PC-3 (cell line): ENCODE measurements around the gene NOL4. TPM values are rescaled to one million over a fixed set of nuclear protein-coding genes. Genes with fewer than 3 reads are reported as not detected.

ENCODE experiments used
- ATAC-seq: fragments of 200-7000 bp; cut with Tn5 transposase; 2 replicates; pipeline ENCODE4 v1.9.1; 2020; ENCODE audit warnings: mild to moderate bottlenecking, moderate library complexity
- BruUV-seq: library from RNA; stranded (reverse); fragments of 400-500 nt; replicated peaks from 2 replicates; lab custom pipeline; 2021; lab: Mats Ljungman, UMichigan
- CTCF ChIA-PET: fragments of 300-600 bp; sonication (Branson Sonifier 250); formaldehyde crosslinking; loops from one replicate; lab custom pipeline; 2022; ENCODE audit warnings: antibody characterized with exemption; lab: Charles Lee
- POLR2A ChIA-PET: fragments of 300-600 bp; sonication (Branson Sonifier 250); formaldehyde crosslinking; loops from one replicate; lab custom pipeline; 2022; ENCODE audit warnings: antibody characterized with exemption; ENCODE audit not compliant: unreplicated experiment; lab: Charles Lee
- DNase-seq: peaks from one replicate; pipeline ENCODE4 v3.0.0-alpha.2; 2015
- H2AFZ ChIP-seq: fragments of 300-600 bp; sonication (generic); 2 replicates; pipeline ENCODE4 v1.6.0; 2016; ENCODE audit warnings: antibody characterized with exemption, low read length
- H3F3A ChIP-seq: fragments of 300-600 bp; sonication (generic); one replicate; pipeline ENCODE4 v1.6.0; 2017; ENCODE audit warnings: antibody characterized with exemption, low read length, control low read depth, mild to moderate bottlenecking; ENCODE audit not compliant: unreplicated experiment
- H3K27ac ChIP-seq: fragments of 300-600 bp; sonication (generic); 2 replicates; pipeline ENCODE4 v1.5.1; 2016; ENCODE audit warnings: mild to moderate bottlenecking, low read length
- H3K27me3 ChIP-seq: fragments of 300-600 bp; sonication (generic); 2 replicates; pipeline ENCODE4 v1.6.1; 2016; ENCODE audit warnings: low read length, mixed read lengths
- H3K36me3 ChIP-seq: fragments of 300-600 bp; sonication (generic); 2 replicates; pipeline ENCODE4 v1.6.1; 2016; ENCODE audit warnings: low read depth, mixed run types, low read length, mixed read lengths
- H3K4me1 ChIP-seq: fragments of 300-600 bp; sonication (generic); 2 replicates; pipeline ENCODE4 v1.5.1; 2016; ENCODE audit warnings: low read length; ENCODE audit not compliant: insufficient read depth
- H3K4me2 ChIP-seq: fragments of 300-600 bp; sonication (generic); 2 replicates; pipeline ENCODE4 v1.6.0; 2016; ENCODE audit warnings: low read length
- H3K4me3 ChIP-seq: fragments of 300-600 bp; sonication (generic); 2 replicates; pipeline ENCODE4 v1.5.1; 2016; ENCODE audit warnings: mild to moderate bottlenecking, low read length, mixed read lengths
- H3K79me2 ChIP-seq: fragments of 300-600 bp; sonication (generic); 2 replicates; pipeline ENCODE4 v1.6.1; 2017; ENCODE audit warnings: low read length, mixed read lengths
- H3K9ac ChIP-seq: fragments of 300-600 bp; sonication (generic); 2 replicates; pipeline ENCODE4 v1.6.0; 2016; ENCODE audit warnings: mild to moderate bottlenecking, low read length
- H3K9me2 ChIP-seq: fragments of 300-600 bp; sonication (generic); replicated peaks from 2 replicates; pipeline ENCODE4 v1.6.1; 2016; ENCODE audit warnings: mixed run types, low read length, mixed read lengths
- H3K9me3 ChIP-seq: fragments of 300-600 bp; sonication (generic); 2 replicates; pipeline ENCODE4 v1.6.1; 2016; ENCODE audit warnings: low read length, mixed read lengths
- H4K20me1 ChIP-seq: fragments of 300-600 bp; sonication (generic); 2 replicates; pipeline ENCODE4 v1.6.1; 2016; ENCODE audit warnings: low read length, mixed read lengths
- CTCF ChIP-seq: fragments of 300-600 bp; sonication (generic); conservative IDR thresholded peaks from 2 replicates; pipeline ENCODE4 v1.5.1; 2017; ENCODE audit warnings: antibody characterized with exemption, low read depth, mild to moderate bottlenecking, low read length
- EZH2 ChIP-seq: fragments of 300-600 bp; sonication (generic); IDR thresholded peaks from one replicate; pipeline ENCODE4 v1.6.1; 2017; ENCODE audit warnings: antibody characterized with exemption, mild to moderate bottlenecking, low read length; ENCODE audit not compliant: unreplicated experiment
- EZH2phosphoT487 ChIP-seq: fragments of 300-600 bp; sonication (generic); IDR thresholded peaks from 2 replicates; pipeline ENCODE4 v1.6.1; 2018; ENCODE audit warnings: mild to moderate bottlenecking, antibody characterized with exemption, low read length, borderline replicate concordance
- intact Hi-C: fragments of 100-400 bp; cut with micrococcal nuclease; formaldehyde crosslinking; loops from 2 replicates; pipeline ENCODE4 v1.9.0; 2023
- total RNA-seq: library from RNA; depleted of rRNA; stranded (reverse); fragments of >200 nt; gene quantifications from 2 replicates; pipeline ENCODE4 v1.2.3, GENCODE V29; 2014

The NOL4 gene
- total RNA-seq, 1 experiment from 2014 or later = not detected

GRCh38 chr18:34212511-34212910 lies 12.2 kb downstream of the NOL4 start:
- Histone ChIP-seq H3K4me2 (no peak overlapping the region), H3K27me3 (no peaks in the 10 kb centered on the region), H3K9me2 (no peaks in the 10 kb centered on the region), H2AFZ (no peak overlapping the region), H3F3A (no peaks in the 10 kb centered on the region), H3K9ac (no peak overlapping the region), H3K4me3 (no peak overlapping the region), H3K4me1 (no peaks in the 10 kb centered on the region), H3K9me3 (no peaks in the 10 kb centered on the region), H3K79me2 (no peaks in the 10 kb centered on the region), H3K36me3 (no peaks in the 10 kb centered on the region), H4K20me1 (no peaks in the 10 kb centered on the region), H3K27ac (no peak overlapping the region)
- no peak for ATAC-seq
- BruUV-seq = no TSS peak
- intact Hi-C loops = no loop called here
- TF ChIP-seq EZH2 = no peak
- no peak for TF ChIP-seq EZH2phosphoT487
- no peak for TF ChIP-seq CTCF
- no peak for DNase-seq
- CTCF ChIA-PET = no interaction called here
- POLR2A ChIA-PET = no interaction called here

GRCh38 chr18:34207344-34207851 lies 17.3 kb downstream of the NOL4 start:
- no TSS peak for BruUV-seq
- H4K20me1 ChIP-seq = no peaks in the 10 kb centered on the region

More at GRCh38 chr18:34207344-34207851, 17.3 kb downstream of the NOL4 start:
- ChIA-PET POLR2A (no interaction called here), CTCF (no interaction called here)
- TF ChIP-seq EZH2 = no peak
- TF ChIP-seq EZH2phosphoT487 = no peak
- TF ChIP-seq CTCF = no peak
- H3K9ac ChIP-seq = no peak overlapping the region
- H3K36me3 ChIP-seq = no peaks in the 10 kb centered on the region
- ATAC-seq = no peak
- H3K9me3 ChIP-seq = no peaks in the 10 kb centered on the region
- no peaks in the 10 kb centered on the region for H3K4me1 ChIP-seq
- intact Hi-C loops = no loop called here
- H3K4me2 ChIP-seq = no peak overlapping the region
- no peaks in the 10 kb centered on the region for H3F3A ChIP-seq
- no peaks in the 10 kb centered on the region for H3K9me2 ChIP-seq
- no peak overlapping the region for H2AFZ ChIP-seq
- H3K4me3 ChIP-seq = no peak overlapping the region
- H3K79me2 ChIP-seq = no peaks in the 10 kb centered on the region
- no peaks in the 10 kb centered on the region for H3K27me3 ChIP-seq
- H3K27ac ChIP-seq = no peak overlapping the region
- no peak for DNase-seq
